Inflammatory macrophage (primary cell): Measurements from ENCODE around the gene TMPRSS4.
A peak's percentile ranks its signal among the peaks of the same experiment; 100 is the strongest.

Experiments
- DNase-seq, 2 donors: peaks; one replicate each; pipeline ENCODE4 v3.0.0-alpha.2; 2020 to 2022

The TMPRSS4 gene

GRCh38 chr11:118108513-118108912 lies 31.6 kb downstream of the TMPRSS4 start:
- DNase-seq = no peak

DNA sequence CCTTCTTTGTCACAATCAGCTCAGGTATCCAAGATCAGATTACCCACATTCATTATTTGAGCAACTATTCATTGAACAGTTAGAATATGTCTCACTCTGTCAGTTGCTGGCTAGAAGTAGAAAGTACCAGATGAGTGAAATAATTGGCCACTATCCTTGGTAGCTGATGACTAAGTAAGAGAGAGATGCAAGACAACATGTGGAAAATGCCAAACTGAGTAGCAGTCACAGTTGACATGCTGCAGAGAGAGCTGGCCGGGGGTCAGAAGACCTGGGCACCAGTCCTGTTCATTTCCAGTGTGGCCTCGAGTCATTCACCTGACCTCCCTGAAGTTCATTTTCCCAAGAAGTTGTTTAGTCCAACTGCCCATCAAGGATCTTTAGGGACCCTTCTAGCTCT lies 32.4 kb downstream of the TMPRSS4 start:
- DNase-seq = no peak

DNA sequence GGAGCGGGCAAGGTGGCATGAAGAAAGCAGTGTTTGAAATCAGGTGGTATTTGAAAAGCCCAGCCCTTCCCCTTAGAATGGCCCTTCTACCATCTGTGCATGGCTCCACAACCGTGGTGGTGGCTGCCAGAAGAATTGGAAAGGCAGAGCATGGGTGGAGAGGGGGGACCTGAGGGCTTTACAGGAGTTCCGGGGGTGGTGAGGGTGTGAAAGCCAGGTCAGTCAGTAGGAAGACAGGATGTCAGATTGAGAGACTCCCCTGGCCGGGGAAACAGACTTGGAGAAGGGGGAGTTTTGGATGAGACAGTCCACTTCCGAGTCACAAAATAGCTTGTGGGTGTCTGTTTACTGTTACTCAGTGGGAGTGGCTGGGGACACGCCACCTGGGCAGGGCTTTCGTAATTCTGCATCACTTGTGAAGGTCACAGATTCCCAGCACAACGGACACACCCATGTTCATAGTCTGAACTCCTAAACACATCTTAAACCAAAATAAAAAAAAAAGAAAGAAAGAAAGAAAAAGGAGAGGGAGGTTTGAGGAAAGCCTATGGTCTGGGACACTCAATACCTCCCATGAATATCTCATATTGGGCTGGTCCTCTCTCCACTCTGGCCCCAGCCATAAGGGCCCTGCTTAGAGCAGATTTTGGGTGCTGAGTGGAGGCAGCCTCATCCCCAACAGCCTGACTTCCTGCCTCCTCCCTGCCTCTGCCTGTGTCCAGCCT lies 34.3 kb downstream of the TMPRSS4 start:
- no peak for DNase-seq

DNA sequence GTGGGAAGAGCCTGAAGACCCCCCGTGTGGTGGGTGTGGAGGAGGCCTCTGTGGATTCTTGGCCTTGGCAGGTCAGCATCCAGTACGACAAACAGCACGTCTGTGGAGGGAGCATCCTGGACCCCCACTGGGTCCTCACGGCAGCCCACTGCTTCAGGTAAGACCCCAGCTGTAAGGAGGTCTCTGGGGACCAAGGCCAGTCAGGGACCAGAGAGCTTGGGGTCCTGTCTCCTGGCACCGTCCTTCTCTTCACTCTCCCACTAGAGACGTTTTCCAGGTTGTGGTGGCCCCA lies 34.8 kb downstream of the TMPRSS4 start:
- no peak for DNase-seq

- no peak for DNase-seq
Observed at GRCh38 chr11:118112711-118113430, 36.0 kb downstream of the TMPRSS4 start.

- no peak for DNase-seq
Observed at GRCh38 chr11:118114266-118114665, 37.4 kb downstream of the TMPRSS4 start.

GRCh38 chr11:118115048-118115447 lies 38.2 kb downstream of the TMPRSS4 start:
- DNase-seq = no peak

- DNase-seq = no peak
Observed at GRCh38 chr11:118117790-118118601, 41.1 kb downstream of the TMPRSS4 start.

GRCh38 chr11:118120793-118121192 lies 43.9 kb downstream of the TMPRSS4 start:
- no peak for DNase-seq

DNA sequence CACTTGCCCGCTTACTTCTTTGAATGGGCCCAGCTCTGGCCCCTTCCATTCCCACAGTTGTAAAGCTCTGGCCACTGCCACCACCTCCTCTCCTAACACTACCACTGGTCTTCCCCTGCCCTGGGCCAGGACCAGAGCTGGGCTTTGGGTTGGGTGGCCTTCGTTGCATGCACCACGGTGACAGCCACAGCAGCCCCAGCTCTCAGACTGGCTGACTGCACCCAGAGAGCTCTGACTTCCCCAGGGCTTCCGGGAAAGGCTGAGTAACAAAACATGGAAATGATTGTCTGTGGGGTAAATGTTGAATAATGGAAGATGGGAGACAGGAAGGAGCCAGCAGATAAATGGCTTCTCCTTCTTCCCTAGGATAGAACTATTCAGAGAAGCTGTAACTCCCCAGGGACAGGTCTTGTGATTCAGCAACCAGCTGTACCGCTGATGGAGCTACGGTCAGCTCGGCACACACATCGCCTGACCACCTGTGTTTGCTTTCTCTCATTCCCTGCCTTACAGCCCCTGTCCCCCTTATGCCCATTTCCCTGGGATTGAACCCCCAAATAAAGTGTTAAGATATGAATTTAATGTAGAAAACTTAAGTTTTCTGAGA lies 48.2 kb downstream of the TMPRSS4 start:
- DNase-seq = no peak

- DNase-seq = no peak
Observed at GRCh38 chr11:118126082-118126838, 49.4 kb downstream of the TMPRSS4 start.

GRCh38 chr11:118128310-118128709 lies 51.4 kb downstream of the TMPRSS4 start:
- DNase-seq = no peak

DNA sequence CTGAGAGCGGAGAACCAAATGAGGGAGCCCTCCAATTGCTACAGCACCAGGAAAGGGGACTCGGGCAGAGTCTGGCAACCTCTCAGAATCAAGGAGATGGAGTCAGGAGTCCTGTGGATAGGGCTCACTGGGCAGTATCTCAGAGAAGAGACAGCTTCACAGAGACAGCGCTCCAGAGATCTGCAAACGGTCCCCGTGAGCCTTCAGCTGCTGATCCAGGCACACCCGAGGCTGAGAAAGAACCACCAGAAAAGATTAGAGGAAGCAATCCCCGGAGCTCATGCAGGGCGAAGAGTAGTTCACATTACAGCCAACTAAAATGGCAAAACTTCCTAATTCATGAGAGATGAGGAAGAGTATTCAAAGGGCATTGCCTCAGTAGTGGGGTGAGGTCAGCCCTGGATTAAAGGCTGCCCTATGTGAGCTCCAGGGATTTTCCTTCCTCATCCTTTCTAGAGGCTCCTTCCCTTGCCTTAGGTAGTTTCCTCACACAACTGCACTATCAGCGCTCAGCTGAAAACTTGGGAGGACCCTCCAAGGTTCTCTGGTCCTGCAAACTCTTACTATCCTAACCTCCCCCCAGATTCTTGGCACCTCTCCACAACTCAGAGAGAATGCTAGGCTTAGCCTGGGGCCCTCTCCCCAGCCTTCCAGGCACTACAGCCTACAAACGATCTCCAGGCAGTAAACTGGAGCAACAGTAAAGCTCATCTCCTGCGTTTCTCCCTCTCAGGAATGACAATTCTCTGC lies 52.0 kb downstream of the TMPRSS4 start:
- peak; percentile 87 to 92 for DNase-seq

DNA sequence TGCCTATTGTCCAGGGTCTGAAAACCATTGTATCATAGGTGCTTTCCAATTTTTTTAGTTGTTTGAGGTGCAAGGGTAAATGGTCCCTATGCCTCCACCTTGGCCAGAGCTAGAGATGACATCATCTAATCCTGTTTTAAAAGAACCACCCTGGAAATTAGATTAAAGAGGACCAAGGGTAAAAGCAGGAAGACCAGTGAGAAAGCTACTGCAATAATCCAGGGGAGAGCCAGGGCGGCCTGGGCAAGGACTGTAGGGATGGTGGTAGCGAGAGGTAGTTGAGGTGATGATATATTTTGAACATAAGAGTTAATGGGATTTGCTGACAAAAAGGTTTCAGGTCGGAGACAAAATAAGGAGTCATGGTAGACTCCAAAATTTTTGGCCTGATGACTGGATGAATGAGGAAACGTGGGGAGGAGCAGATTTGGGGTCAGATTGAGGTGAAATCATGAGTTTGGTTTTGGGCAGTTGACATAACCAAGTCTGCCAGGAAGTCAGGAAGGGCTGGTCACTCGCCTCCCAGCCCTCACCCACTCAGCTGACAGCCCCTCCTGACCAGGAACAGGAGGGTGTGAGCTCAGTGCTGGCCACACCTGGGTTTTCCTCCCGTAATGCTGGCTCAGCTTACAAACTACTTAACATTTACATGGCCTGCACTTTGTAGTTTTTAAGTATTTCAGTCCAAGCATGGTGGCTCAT lies 52.7 kb downstream of the TMPRSS4 start:
- peak; percentile 64 to 74 for DNase-seq

DNA sequence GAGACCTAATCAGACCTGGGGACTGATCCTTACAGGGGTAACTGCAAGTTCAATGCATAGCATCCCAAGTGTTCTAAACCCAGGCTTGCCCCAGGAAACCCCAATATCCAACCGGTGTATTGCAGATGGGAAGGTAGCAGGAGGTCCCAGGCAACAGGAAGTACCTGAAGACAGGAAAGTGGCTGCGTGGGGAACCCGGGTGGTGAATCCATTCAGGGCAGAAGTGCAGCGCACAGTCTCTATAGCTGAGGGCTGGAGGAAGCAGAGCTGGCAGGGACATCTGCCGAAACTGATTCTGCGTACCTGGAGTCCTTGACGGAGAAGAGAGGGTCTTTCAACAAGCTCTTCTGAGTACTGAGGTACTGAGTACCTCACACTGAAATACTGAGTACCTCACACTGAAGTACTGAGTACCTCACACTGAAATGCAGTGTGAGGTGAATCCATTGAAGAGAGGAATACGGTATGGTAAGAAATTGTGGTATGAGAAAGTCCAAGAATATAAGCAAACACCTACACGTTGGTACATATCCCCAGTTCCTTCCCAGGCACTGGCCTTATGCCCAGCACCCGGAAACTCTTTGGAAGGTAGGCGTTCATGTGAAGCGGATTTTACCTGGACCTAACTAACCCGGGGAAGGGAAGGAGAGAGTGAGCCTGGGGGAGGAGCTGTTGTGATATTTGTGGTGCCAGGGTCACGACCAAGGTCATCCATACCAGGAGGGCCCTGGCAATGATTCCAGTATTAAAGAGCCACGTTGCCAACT lies 55.7 kb downstream of the TMPRSS4 start:
- no peak for DNase-seq

GRCh38 chr11:118133816-118134215 lies 56.9 kb downstream of the TMPRSS4 start:
- DNase-seq = no peak

DNA sequence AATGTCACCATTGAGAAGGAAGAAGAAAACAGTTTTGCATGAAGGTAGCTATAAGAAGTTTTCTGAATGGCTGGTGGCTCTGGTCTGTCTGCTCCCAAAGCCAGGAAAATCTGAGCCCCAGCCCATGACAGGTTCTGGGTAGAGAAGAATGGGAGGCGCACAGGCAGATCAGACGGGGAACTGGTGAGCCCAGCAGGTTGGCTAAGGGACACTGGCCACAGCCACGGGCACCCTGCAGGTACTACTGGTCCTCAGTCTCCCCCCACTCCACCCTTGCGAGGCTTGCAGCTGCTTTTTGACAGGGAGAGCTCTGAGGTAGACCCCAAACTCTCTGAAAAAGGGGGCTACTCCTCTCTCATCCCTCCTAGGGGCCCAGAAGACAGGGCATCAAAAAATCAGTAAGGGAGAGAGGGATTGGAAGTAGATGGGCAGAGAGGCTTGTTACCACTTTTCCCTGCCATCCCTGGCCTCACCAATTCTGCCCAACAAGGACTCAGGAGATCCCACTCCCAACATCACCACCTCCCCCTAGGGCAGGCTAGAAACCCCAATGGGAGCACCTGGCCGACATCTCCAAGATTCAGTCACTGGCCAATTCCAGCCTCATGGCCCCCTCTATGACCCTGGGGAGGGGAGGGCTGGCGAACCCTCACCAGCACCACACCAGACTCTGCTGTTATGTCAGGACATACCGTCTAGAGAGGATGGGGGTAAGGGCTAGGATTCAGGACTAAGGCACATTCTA lies 58.3 kb downstream of the TMPRSS4 start:
- no peak for DNase-seq

DNA sequence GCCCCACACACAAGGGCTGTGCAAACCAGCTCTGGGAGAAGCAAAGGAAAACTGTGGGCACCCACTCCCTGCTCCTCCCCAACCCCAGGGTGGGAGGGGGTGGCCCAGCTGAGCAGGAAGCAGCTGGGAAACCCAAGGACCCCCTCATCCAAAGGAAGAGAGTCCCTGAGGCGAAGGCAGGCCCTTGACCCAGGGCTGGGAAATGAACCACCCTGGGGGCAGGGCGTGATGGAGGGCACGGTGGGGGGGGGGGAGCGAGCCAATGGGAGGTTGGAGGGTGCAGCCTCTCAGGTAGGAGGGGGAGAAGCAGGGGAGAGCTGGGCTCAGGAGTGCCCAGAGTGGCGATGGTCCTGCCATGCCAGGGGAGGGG lies 58.9 kb downstream of the TMPRSS4 start:
- no peak for DNase-seq

GRCh38 chr11:118136341-118136740 lies 59.5 kb downstream of the TMPRSS4 start:
- no peak for DNase-seq

DNA sequence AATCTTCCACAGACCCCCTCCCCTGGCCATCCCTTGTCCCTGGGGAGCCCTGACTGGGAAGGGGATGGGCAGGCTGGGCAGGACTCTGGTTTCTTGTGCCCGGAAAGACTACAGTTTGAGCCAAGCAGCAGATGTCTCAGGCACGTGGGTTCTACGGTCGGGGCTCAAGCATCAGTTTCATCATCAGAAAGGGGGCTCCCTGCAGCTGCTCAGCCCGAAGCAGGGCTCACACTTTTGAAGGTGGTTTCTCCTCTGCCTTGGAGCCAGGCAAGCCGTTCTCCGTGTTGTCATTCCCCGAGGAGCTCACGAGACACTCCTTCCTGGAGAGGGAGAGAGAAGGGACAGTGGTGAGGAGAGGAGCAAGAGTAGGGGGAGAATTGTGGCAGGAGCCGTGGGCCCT lies 59.9 kb downstream of the TMPRSS4 start:
- DNase-seq = no peak
